Parathyroid adenoma (tissue), 2 donors: ENCODE results near the gene ISCU.
"Not testable (repeated sequence)": the region's sequence is repeated elsewhere in the genome, so short reads cannot be mapped to it uniquely, and the experiment has no call there.

ENCODE experiments used
- H2AFZ ChIP-seq: fragments of 300-600 bp; sonication (generic); one replicate; pipeline ENCODE4 v1.7.0; 2017; ENCODE audit warnings: antibody characterized with exemption, mild to moderate bottlenecking
- H3K27ac ChIP-seq: fragments of 300-600 bp; sonication (generic); one replicate; pipeline ENCODE4 v1.7.0; 2017
- H3K27me3 ChIP-seq: fragments of 300-600 bp; sonication (generic); one replicate; pipeline ENCODE4 v1.7.0; 2017; ENCODE audit warnings: low read length; ENCODE audit not compliant: control insufficient read depth, insufficient read depth
- H3K36me3 ChIP-seq: fragments of 300-600 bp; sonication (generic); one replicate; pipeline ENCODE4 v1.7.0; 2017; ENCODE audit warnings: low read length; ENCODE audit not compliant: control insufficient read depth, insufficient read depth
- H3K4me1 ChIP-seq: fragments of 300-600 bp; sonication (generic); one replicate; pipeline ENCODE4 v1.7.0; 2017; ENCODE audit warnings: control low read depth
- H3K4me2 ChIP-seq: fragments of 300-600 bp; sonication (generic); one replicate; pipeline ENCODE4 v1.7.0; 2017; ENCODE audit warnings: low read length
- H3K4me3 ChIP-seq: fragments of 300-600 bp; sonication (generic); one replicate; pipeline ENCODE4 v1.7.0; 2017; ENCODE audit warnings: low read depth, low read length
- H3K79me2 ChIP-seq: fragments of 300-600 bp; sonication (generic); one replicate; pipeline ENCODE4 v1.7.0; 2017; ENCODE audit warnings: control low read depth
- H3K9ac ChIP-seq: fragments of 300-600 bp; sonication (generic); one replicate; pipeline ENCODE4 v1.7.0; 2017; ENCODE audit warnings: mild to moderate bottlenecking
- H3K9me3 ChIP-seq: fragments of 300-600 bp; sonication (generic); one replicate; pipeline ENCODE4 v1.7.0; 2017; ENCODE audit warnings: low read length; ENCODE audit not compliant: control insufficient read depth
- CTCF ChIP-seq: fragments of 300-600 bp; sonication (generic); IDR thresholded peaks from one replicate; pipeline ENCODE4 v1.7.0; 2017; ENCODE audit warnings: antibody characterized with exemption, mild to moderate bottlenecking
- donor health status: primary hyperparathyroidism.

Gene ISCU

GRCh38 chr12:108589028-108589839, 26.8 kb downstream of the ISCU start:
- Histone ChIP-seq H3K9me3 (no peaks in the 10 kb centered on the region), H3K9ac (no peak overlapping the region), H3K79me2 (no peaks in the 10 kb centered on the region), H3K4me1 (no peaks in the 10 kb centered on the region), H3K36me3 (no peaks in the 10 kb centered on the region), H3K4me3 (no peak overlapping the region), H3K27ac (no peak overlapping the region), H2AFZ (no peak overlapping the region), H3K27me3 (no peaks in the 10 kb centered on the region), H3K4me2 (no peak overlapping the region)
- TF ChIP-seq CTCF = no peak

- no peaks in the 10 kb centered on the region for H3K36me3 ChIP-seq
- no peak for TF ChIP-seq CTCF
- no peaks in the 10 kb centered on the region for H3K4me1 ChIP-seq
- H3K27me3 ChIP-seq = no peaks in the 10 kb centered on the region
- H3K9ac ChIP-seq = no peak overlapping the region
- H3K4me3 ChIP-seq = no peak overlapping the region
- H3K27ac ChIP-seq = no peak overlapping the region
- H3K79me2 ChIP-seq = no peaks in the 10 kb centered on the region
- H2AFZ ChIP-seq = no peak overlapping the region
- H3K4me2 ChIP-seq = no peak overlapping the region
- no peaks in the 10 kb centered on the region for H3K9me3 ChIP-seq
Observed at GRCh38 chr12:108589840-108590229, 27.4 kb downstream of the ISCU start.

- H3K27ac ChIP-seq, H3K79me2 ChIP-seq, H3K36me3 ChIP-seq, H2AFZ ChIP-seq, H3K4me3 ChIP-seq, H3K9me3 ChIP-seq, H3K4me1 ChIP-seq, H3K9ac ChIP-seq, H3K27me3 ChIP-seq, H3K4me2 ChIP-seq: not testable (repeated sequence)
Observed at GRCh38 chr12:108590463-108590862, 28.1 kb downstream of the ISCU start.

- no peak overlapping the region for H2AFZ ChIP-seq
- no peak overlapping the region for H3K9ac ChIP-seq
- H3K4me1 ChIP-seq = no peaks in the 10 kb centered on the region
- no peaks in the 10 kb centered on the region for H3K9me3 ChIP-seq
- TF ChIP-seq CTCF = no peak
- H3K4me3 ChIP-seq = no peak overlapping the region
- no peak overlapping the region for H3K27ac ChIP-seq
- no peaks in the 10 kb centered on the region for H3K36me3 ChIP-seq
- no peaks in the 10 kb centered on the region for H3K27me3 ChIP-seq
- H3K79me2 ChIP-seq = no peaks in the 10 kb centered on the region
- no peak overlapping the region for H3K4me2 ChIP-seq
Observed at GRCh38 chr12:108591267-108591980, 29.0 kb downstream of the ISCU start.

- H2AFZ ChIP-seq = no peak overlapping the region
- no peak overlapping the region for H3K4me3 ChIP-seq
- no peak overlapping the region for H3K9ac ChIP-seq
- TF ChIP-seq CTCF = no peak
- H3K79me2 ChIP-seq = no peaks in the 10 kb centered on the region
- H3K36me3 ChIP-seq = no peaks in the 10 kb centered on the region
- no peaks in the 10 kb centered on the region for H3K9me3 ChIP-seq
- no peaks in the 10 kb centered on the region for H3K27me3 ChIP-seq
- H3K4me1 ChIP-seq = no peaks in the 10 kb centered on the region
- no peak overlapping the region for H3K27ac ChIP-seq
- no peak overlapping the region for H3K4me2 ChIP-seq
Observed at GRCh38 chr12:108592033-108592909, 29.9 kb downstream of the ISCU start.
